Measurements from ENCODE around the gene MC5R. TPM values are rescaled to one million over a fixed set of nuclear protein-coding genes. Genes with fewer than 3 reads are reported as not detected.

The MC5R gene
- total RNA-seq, 1 donor from 2014 or later: 0.57 TPM

DNA sequence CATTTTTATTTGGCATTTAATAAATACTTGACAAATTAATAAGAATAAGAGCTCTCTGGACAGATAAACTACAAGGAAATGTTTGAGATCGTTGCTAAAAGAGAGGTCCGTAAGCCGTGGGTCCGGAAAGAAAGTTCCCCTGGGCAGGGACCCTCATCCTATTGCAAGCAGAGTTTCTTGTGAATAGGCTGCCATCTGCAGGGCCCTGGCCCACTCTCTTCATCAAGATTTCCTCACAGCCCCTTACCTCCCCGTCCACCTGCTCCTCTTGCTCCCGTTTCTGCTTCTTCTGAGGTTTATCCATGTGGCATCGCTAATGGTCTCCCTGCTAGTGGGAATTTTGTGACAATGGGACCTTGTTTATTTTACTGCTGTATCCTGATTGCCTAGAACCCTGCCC lies 30.1 kb upstream of the MC5R start:
- Histone ChIP-seq H3K4me3 (ENCODE audit: insufficient read depth, low read depth, low read length) (no peak overlapping the region), H3K79me2 (ENCODE audit: insufficient read depth, low read length) (no peaks in the 10 kb centered on the region), H3K4me1 (ENCODE audit: insufficient read depth, low read length) (peaks cover 5% of the 10 kb centered on the region), H3K9me3 (ENCODE audit: insufficient read depth, low read depth, low read length) (no peaks in the 10 kb centered on the region), H3K4me2 (ENCODE audit: low read length) (no peak overlapping the region), H4K20me1 (ENCODE audit: insufficient read depth, low read length) (no peaks in the 10 kb centered on the region), H3K27me3 (ENCODE audit: insufficient read depth, low read length) (peaks cover 3% of the 10 kb centered on the region), H3K9ac (ENCODE audit: low read length) (no peak overlapping the region), H3K27ac (ENCODE audit: low read depth, low read length) (no peak overlapping the region), H2AFZ (ENCODE audit: low read depth, low read length) (no peak overlapping the region), H3K36me3 (ENCODE audit: insufficient read depth, low read length) (no peaks in the 10 kb centered on the region)
- TF ChIP-seq, protein P1, sequence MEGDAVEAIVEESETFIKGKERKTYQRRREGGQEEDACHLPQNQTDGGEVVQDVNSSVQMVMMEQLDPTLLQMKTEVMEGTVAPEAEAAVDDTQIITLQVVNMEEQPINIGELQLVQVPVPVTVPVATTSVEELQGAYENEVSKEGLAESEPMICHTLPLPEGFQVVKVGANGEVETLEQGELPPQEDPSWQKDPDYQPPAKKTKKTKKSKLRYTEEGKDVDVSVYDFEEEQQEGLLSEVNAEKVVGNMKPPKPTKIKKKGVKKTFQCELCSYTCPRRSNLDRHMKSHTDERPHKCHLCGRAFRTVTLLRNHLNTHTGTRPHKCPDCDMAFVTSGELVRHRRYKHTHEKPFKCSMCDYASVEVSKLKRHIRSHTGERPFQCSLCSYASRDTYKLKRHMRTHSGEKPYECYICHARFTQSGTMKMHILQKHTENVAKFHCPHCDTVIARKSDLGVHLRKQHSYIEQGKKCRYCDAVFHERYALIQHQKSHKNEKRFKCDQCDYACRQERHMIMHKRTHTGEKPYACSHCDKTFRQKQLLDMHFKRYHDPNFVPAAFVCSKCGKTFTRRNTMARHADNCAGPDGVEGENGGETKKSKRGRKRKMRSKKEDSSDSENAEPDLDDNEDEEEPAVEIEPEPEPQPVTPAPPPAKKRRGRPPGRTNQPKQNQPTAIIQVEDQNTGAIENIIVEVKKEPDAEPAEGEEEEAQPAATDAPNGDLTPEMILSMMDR (IDR thresholded peaks at IDR 0.05; ENCODE audit: insufficient read depth, low read depth, low read length): no peak
- no peak for TF ChIP-seq EZH2 (IDR thresholded peaks at IDR 0.05; ENCODE audit: insufficient read depth, low read length)
- Mint-ChIP-seq H3K27me3 (ENCODE audit: low read depth, unreplicated experiment) (no peaks in the 10 kb centered on the region), H3K27ac (ENCODE audit: unreplicated experiment) (no peak overlapping the region), H3K4me1 (ENCODE audit: low read depth, unreplicated experiment) (peaks cover 13% of the 10 kb centered on the region), H3K36me3 (ENCODE audit: low read depth, unreplicated experiment) (peaks cover 2% of the 10 kb centered on the region), H3K9me3 (ENCODE audit: unreplicated experiment) (peaks cover 6% of the 10 kb centered on the region), H3K4me3 (ENCODE audit: unreplicated experiment) (no peak overlapping the region)
- no peak for FAIRE-seq
- no peak for DNase-seq (ENCODE audit: low read depth)

DNA sequence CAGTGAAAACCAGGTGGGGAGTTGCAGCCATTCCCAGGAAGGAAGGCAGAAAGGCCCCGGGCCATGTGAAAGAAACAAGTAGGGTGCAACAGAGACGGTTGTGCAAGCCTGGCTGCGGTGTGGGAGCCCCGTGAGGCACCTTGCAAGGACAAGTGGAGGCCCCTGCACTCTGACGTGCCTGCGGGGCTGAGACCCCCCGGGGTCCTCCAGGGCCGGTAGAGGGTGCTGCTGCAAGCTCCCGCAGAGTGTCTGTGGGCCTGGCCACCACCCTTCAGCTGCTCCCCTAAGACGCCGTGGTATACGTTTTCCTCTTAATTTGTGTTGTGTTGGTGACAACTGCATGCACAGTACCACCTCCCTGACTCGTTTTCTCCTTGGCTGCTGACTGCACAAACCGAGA lies 27.4 kb upstream of the MC5R start:
- peaks cover 11% of the 10 kb centered on the region for H3K4me1 Mint-ChIP-seq (ENCODE audit: low read depth, unreplicated experiment)
- no peak overlapping the region for H3K27ac ChIP-seq (ENCODE audit: low read depth, low read length)
- H3K9me3 Mint-ChIP-seq (ENCODE audit: unreplicated experiment): peaks cover 6% of the 10 kb centered on the region
- TF ChIP-seq, protein P1 (IDR thresholded peaks at IDR 0.05; ENCODE audit: insufficient read depth, low read depth, low read length): no peak
- no peak for TF ChIP-seq EZH2 (IDR thresholded peaks at IDR 0.05; ENCODE audit: insufficient read depth, low read length)
- H3K36me3 ChIP-seq (ENCODE audit: insufficient read depth, low read length): no peaks in the 10 kb centered on the region
- peaks cover 10% of the 10 kb centered on the region for H3K27me3 Mint-ChIP-seq (ENCODE audit: low read depth, unreplicated experiment)
- peak overlapping the region; percentile 85 for H3K27ac Mint-ChIP-seq (ENCODE audit: unreplicated experiment)
- H3K36me3 Mint-ChIP-seq (ENCODE audit: low read depth, unreplicated experiment): peaks cover 2% of the 10 kb centered on the region
- no peak overlapping the region for H3K9ac ChIP-seq (ENCODE audit: low read length)
- no peaks in the 10 kb centered on the region for H3K79me2 ChIP-seq (ENCODE audit: insufficient read depth, low read length)
- H3K27me3 ChIP-seq (ENCODE audit: insufficient read depth, low read length): no peaks in the 10 kb centered on the region
- no peak overlapping the region for H2AFZ ChIP-seq (ENCODE audit: low read depth, low read length)
- peak overlapping the region; percentile 33 for H3K4me2 ChIP-seq (ENCODE audit: low read length)
- H4K20me1 ChIP-seq (ENCODE audit: insufficient read depth, low read length): no peaks in the 10 kb centered on the region
- H3K4me3 Mint-ChIP-seq (ENCODE audit: unreplicated experiment): no peak overlapping the region
- FAIRE-seq: no peak
- H3K9me3 ChIP-seq (ENCODE audit: insufficient read depth, low read depth, low read length): no peaks in the 10 kb centered on the region
- DNase-seq (ENCODE audit: low read depth): no peak
- no peak overlapping the region for H3K4me3 ChIP-seq (ENCODE audit: insufficient read depth, low read depth, low read length)
- peaks cover 8% of the 10 kb centered on the region for H3K4me1 ChIP-seq (ENCODE audit: insufficient read depth, low read length)

DNA sequence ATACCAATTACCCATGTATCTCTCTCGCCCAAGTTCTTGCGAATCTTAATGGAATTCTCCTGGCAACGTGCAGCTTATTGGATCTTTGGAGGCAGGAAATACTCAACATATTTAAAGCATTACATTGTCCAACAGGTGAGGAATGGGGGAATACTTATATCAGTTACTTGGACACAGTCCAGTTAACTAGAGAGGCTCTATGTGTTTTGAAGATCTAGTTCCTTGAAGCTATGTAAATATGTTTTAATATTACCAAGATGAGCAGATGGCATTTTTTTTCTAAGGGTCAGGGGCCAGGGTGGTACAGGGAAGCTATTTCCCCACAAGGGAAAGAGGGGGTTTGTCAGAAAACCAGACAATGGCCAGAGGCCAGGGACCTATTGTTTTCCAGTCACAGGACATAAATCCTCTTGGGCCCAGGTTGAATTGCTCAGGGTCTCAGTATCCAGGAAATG lies 26.8 kb upstream of the MC5R start:
- H3K4me2 ChIP-seq (ENCODE audit: low read length): peak overlapping the region; percentile 33
- no peaks in the 10 kb centered on the region for H3K79me2 ChIP-seq (ENCODE audit: insufficient read depth, low read length)
- H3K4me1 ChIP-seq (ENCODE audit: insufficient read depth, low read length): peaks cover 8% of the 10 kb centered on the region
- H4K20me1 ChIP-seq (ENCODE audit: insufficient read depth, low read length): no peaks in the 10 kb centered on the region
- Mint-ChIP-seq H3K4me3 (ENCODE audit: unreplicated experiment) (no peak overlapping the region), H3K36me3 (ENCODE audit: low read depth, unreplicated experiment) (peaks cover 2% of the 10 kb centered on the region), H3K27ac (ENCODE audit: unreplicated experiment) (peak overlapping the region; percentile 85), H3K9me3 (ENCODE audit: unreplicated experiment) (peaks cover 6% of the 10 kb centered on the region), H3K4me1 (ENCODE audit: low read depth, unreplicated experiment) (peaks cover 11% of the 10 kb centered on the region), H3K27me3 (ENCODE audit: low read depth, unreplicated experiment) (peaks cover 12% of the 10 kb centered on the region)
- FAIRE-seq (no peak), DNase-seq (ENCODE audit: low read depth) (peak; percentile 59)
- no peaks in the 10 kb centered on the region for H3K9me3 ChIP-seq (ENCODE audit: insufficient read depth, low read depth, low read length)
- H3K9ac ChIP-seq (ENCODE audit: low read length): no peak overlapping the region
- TF ChIP-seq EZH2 (IDR thresholded peaks at IDR 0.05; ENCODE audit: insufficient read depth, low read length): no peak
- TF ChIP-seq, protein P1 (IDR thresholded peaks at IDR 0.05; ENCODE audit: insufficient read depth, low read depth, low read length): no peak
- no peaks in the 10 kb centered on the region for H3K36me3 ChIP-seq (ENCODE audit: insufficient read depth, low read length)
- H3K27me3 ChIP-seq (ENCODE audit: insufficient read depth, low read length): no peaks in the 10 kb centered on the region
- H3K27ac ChIP-seq (ENCODE audit: low read depth, low read length): no peak overlapping the region
- H2AFZ ChIP-seq (ENCODE audit: low read depth, low read length): no peak overlapping the region
- no peak overlapping the region for H3K4me3 ChIP-seq (ENCODE audit: insufficient read depth, low read depth, low read length)

Data from astrocyte (in vitro differentiated cells and primary cell).